ENCODE measurements around the gene AGAP1.

- no peak for TF ChIP-seq POLR2AphosphoS5 (IDR thresholded peaks at IDR 0.05)
- TF ChIP-seq, protein P1, sequence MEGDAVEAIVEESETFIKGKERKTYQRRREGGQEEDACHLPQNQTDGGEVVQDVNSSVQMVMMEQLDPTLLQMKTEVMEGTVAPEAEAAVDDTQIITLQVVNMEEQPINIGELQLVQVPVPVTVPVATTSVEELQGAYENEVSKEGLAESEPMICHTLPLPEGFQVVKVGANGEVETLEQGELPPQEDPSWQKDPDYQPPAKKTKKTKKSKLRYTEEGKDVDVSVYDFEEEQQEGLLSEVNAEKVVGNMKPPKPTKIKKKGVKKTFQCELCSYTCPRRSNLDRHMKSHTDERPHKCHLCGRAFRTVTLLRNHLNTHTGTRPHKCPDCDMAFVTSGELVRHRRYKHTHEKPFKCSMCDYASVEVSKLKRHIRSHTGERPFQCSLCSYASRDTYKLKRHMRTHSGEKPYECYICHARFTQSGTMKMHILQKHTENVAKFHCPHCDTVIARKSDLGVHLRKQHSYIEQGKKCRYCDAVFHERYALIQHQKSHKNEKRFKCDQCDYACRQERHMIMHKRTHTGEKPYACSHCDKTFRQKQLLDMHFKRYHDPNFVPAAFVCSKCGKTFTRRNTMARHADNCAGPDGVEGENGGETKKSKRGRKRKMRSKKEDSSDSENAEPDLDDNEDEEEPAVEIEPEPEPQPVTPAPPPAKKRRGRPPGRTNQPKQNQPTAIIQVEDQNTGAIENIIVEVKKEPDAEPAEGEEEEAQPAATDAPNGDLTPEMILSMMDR (IDR thresholded peaks at IDR 0.05), result no peak
Observed at GRCh38 chr2:236083934-236084333, 590.1 kb downstream of the AGAP1 start.
